PC-9 (cell line): Measurements from ENCODE around the gene SLC22A2. TPM values are rescaled to one million over a fixed set of nuclear protein-coding genes. Genes with fewer than 3 reads are reported as not detected.

Experiments
- BruUV-seq: library from RNA; stranded (reverse); fragments of 400-500 nt; replicated peaks from 2 replicates; lab custom pipeline; 2021; lab: Mats Ljungman, UMichigan
- CTCF ChIA-PET: fragments of 300-600 bp; sonication (Branson Sonifier 250); formaldehyde crosslinking; loops from one replicate; lab custom pipeline; 2022; ENCODE audit warnings: antibody characterized with exemption; lab: Charles Lee
- POLR2A ChIA-PET: fragments of 300-600 bp; sonication (Branson Sonifier 250); formaldehyde crosslinking; loops from one replicate; lab custom pipeline; 2022; ENCODE audit warnings: antibody characterized with exemption; ENCODE audit not compliant: unreplicated experiment; lab: Charles Lee
- DNase-seq, 2 experiments: peaks; one replicate each; pipeline versions ENCODE4 v3.0.0 to v3.0.0-alpha.2; 2015 to 2022; ENCODE audit warnings: mixed read lengths in 1 of 2
- H2AFZ ChIP-seq: fragments of 200-600 bp; sonication (generic); 2 replicates; pipeline ENCODE4 v1.8.1; 2017; ENCODE audit warnings: antibody characterized with exemption
- H3F3A ChIP-seq: fragments of 200-600 bp; sonication (generic); 2 replicates; pipeline ENCODE4 v1.8.1; 2017; ENCODE audit warnings: antibody characterized with exemption, mild to moderate bottlenecking, low read depth; ENCODE audit not compliant: insufficient read depth
- H3K27ac ChIP-seq: fragments of 200-600 bp; sonication (generic); 2 replicates; pipeline ENCODE4 v1.6.1; 2016; ENCODE audit warnings: mixed run types
- H3K27me3 ChIP-seq: fragments of 200-600 bp; sonication (generic); 2 replicates; pipeline ENCODE4 v1.6.1; 2016; ENCODE audit warnings: low read depth, mixed run types; ENCODE audit not compliant: insufficient read depth
- H3K36me3 ChIP-seq: fragments of 200-600 bp; sonication (generic); 2 replicates; pipeline ENCODE4 v1.6.1; 2016; ENCODE audit warnings: low read depth, mixed run types
- H3K4me1 ChIP-seq: fragments of 200-600 bp; sonication (generic); replicated peaks from 2 replicates; pipeline ENCODE4 v1.6.1; 2016; ENCODE audit warnings: mixed run types; ENCODE audit not compliant: insufficient read depth
- H3K4me2 ChIP-seq: fragments of 200-600 bp; sonication (generic); 2 replicates; pipeline ENCODE4 v1.6.1; 2017; ENCODE audit warnings: mixed run types
- H3K4me3 ChIP-seq: fragments of 200-600 bp; sonication (generic); 2 replicates; pipeline ENCODE4 v1.6.1; 2016; ENCODE audit warnings: mixed run types
- H3K79me2 ChIP-seq: fragments of 200-600 bp; sonication (generic); 2 replicates; pipeline ENCODE4 v1.6.1; 2017; ENCODE audit warnings: low read depth, mixed run types
- H3K9me2 ChIP-seq: fragments of 200-600 bp; sonication (generic); 2 replicates; pipeline ENCODE4 v1.8.1; 2017; ENCODE audit warnings: mild to moderate bottlenecking; ENCODE audit not compliant: insufficient read depth
- H3K9me3 ChIP-seq: fragments of 200-600 bp; sonication (generic); 2 replicates; pipeline ENCODE4 v1.8.1; 2016; ENCODE audit warnings: low read depth; ENCODE audit not compliant: insufficient read depth
- H4K20me1 ChIP-seq: fragments of 200-600 bp; sonication (generic); 2 replicates; pipeline ENCODE4 v1.8.1; 2017; ENCODE audit not compliant: insufficient read depth
- EZH2 ChIP-seq: fragments of 200-600 bp; sonication (generic); IDR thresholded peaks from 2 replicates; pipeline ENCODE4 v1.8.0; 2017; ENCODE audit warnings: antibody characterized with exemption, low read depth
- intact Hi-C: fragments of 100-400 bp; cut with micrococcal nuclease; formaldehyde crosslinking; loops from one replicate; pipeline ENCODE4 v1.10.0; 2022; ENCODE audit not compliant: unreplicated experiment
- total RNA-seq: library from RNA; stranded (reverse); gene quantifications from 2 replicates; pipeline ENCODE4 v1.2.3, GENCODE V29; 2021
- TF ChIP-seq, protein P1 (sequence below): fragments of 200-600 bp; sonication (generic); conservative IDR thresholded peaks from 2 replicates; pipeline ENCODE4 v1.6.1; 2017; ENCODE audit warnings: mixed run types, antibody characterized with exemption, mild to moderate bottlenecking, moderate library complexity

SLC22A2 gene
- total RNA-seq, 1 experiment from 2014 or later, result not detected

DNA sequence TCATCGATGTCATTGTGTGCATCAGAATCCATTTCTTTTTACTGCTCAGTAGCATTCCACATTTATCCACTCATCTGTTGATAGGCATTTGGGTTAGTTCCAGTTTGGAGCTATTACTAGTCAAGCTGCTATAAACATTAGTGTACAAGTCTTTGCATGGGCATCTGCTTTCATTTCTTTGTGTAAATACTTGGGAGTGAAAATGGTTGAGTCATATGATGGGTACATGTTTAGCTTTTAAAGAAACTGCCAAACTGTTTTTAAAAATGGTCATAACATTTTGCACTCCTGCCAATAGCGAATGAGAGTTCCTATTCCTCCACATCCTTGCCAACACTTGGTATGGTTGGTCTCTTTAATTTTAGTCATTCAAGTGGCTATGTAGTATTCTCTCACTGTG is 21.2 kb upstream of the SLC22A2 start:
- DNase-seq, result no peak
- H2AFZ ChIP-seq, result no peak overlapping the region
- peaks cover 9% of the 10 kb centered on the region; the same call in 1 of the 2 replicates for H3K9me2 ChIP-seq
- no TSS peak for BruUV-seq
- no peaks in the 10 kb centered on the region for H3K36me3 ChIP-seq
- intact Hi-C loops, result no loop called here
- H3K4me1 ChIP-seq, result no peaks in the 10 kb centered on the region
- H3K27ac ChIP-seq, result no peak overlapping the region
- H3K9me3 ChIP-seq, result 0 out of 2 replicates have a peak, but pooled peaks cover 3% of the 10 kb centered on the region
- H4K20me1 ChIP-seq, result no peaks in the 10 kb centered on the region
- no peaks in the 10 kb centered on the region for H3K27me3 ChIP-seq
- H3K79me2 ChIP-seq, result no peaks in the 10 kb centered on the region
- H3F3A ChIP-seq, result no peaks in the 10 kb centered on the region
- no peak overlapping the region for H3K4me2 ChIP-seq
- H3K4me3 ChIP-seq, result no peak overlapping the region
- POLR2A ChIA-PET, result no interaction called here
- TF ChIP-seq EZH2, result no peak
- TF ChIP-seq, protein P1, sequence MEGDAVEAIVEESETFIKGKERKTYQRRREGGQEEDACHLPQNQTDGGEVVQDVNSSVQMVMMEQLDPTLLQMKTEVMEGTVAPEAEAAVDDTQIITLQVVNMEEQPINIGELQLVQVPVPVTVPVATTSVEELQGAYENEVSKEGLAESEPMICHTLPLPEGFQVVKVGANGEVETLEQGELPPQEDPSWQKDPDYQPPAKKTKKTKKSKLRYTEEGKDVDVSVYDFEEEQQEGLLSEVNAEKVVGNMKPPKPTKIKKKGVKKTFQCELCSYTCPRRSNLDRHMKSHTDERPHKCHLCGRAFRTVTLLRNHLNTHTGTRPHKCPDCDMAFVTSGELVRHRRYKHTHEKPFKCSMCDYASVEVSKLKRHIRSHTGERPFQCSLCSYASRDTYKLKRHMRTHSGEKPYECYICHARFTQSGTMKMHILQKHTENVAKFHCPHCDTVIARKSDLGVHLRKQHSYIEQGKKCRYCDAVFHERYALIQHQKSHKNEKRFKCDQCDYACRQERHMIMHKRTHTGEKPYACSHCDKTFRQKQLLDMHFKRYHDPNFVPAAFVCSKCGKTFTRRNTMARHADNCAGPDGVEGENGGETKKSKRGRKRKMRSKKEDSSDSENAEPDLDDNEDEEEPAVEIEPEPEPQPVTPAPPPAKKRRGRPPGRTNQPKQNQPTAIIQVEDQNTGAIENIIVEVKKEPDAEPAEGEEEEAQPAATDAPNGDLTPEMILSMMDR, result no peak
- CTCF ChIA-PET, result no interaction called here

- Histone ChIP-seq H2AFZ (no peak overlapping the region), H3K36me3 (no peaks in the 10 kb centered on the region), H3K79me2 (no peaks in the 10 kb centered on the region), H3K4me2 (no peak overlapping the region), H3K4me3 (no peak overlapping the region), H3K9me2 (peaks cover 9% of the 10 kb centered on the region; the same call in 1 of the 2 replicates), H3K9me3 (no peaks in the 10 kb centered on the region), H3F3A (no peaks in the 10 kb centered on the region), H3K27ac (no peak overlapping the region), H3K4me1 (no peaks in the 10 kb centered on the region), H4K20me1 (no peaks in the 10 kb centered on the region), H3K27me3 (no peaks in the 10 kb centered on the region)
- CTCF ChIA-PET, result no interaction called here
- intact Hi-C loops, result no loop called here
- BruUV-seq, result no TSS peak
- POLR2A ChIA-PET, result no interaction called here
- DNase-seq, result no peak
- no peak for TF ChIP-seq EZH2
- TF ChIP-seq, protein P1, result no peak
Measured at GRCh38 chr6:160278786-160279310, 20.2 kb upstream of the SLC22A2 start.

- no peaks in the 10 kb centered on the region for H3K27me3 ChIP-seq
- no TSS peak for BruUV-seq
- TF ChIP-seq, protein P1, result no peak
- TF ChIP-seq EZH2, result no peak
- no peaks in the 10 kb centered on the region for H3F3A ChIP-seq
- H3K79me2 ChIP-seq, result no peaks in the 10 kb centered on the region
- no peak overlapping the region for H2AFZ ChIP-seq
- H3K36me3 ChIP-seq, result no peaks in the 10 kb centered on the region
- no peak for DNase-seq
- no peak overlapping the region for H3K4me2 ChIP-seq
- ChIA-PET CTCF (no interaction called here), POLR2A (no interaction called here)
- H3K4me1 ChIP-seq, result no peaks in the 10 kb centered on the region
- no peak overlapping the region for H3K4me3 ChIP-seq
- peaks cover 9% of the 10 kb centered on the region; the same call in 1 of the 2 replicates for H3K9me2 ChIP-seq
- intact Hi-C loops, result no loop called here
- no peak overlapping the region for H3K27ac ChIP-seq
- H4K20me1 ChIP-seq, result no peaks in the 10 kb centered on the region
- H3K9me3 ChIP-seq, result no peaks in the 10 kb centered on the region
Measured at GRCh38 chr6:160278311-160278710, 19.7 kb upstream of the SLC22A2 start.
